ENCODE data around the gene DOC2B. TPM values are rescaled to one million over a fixed set of nuclear protein-coding genes. Genes with fewer than 3 reads are reported as not detected.

Gene DOC2B
- total RNA-seq, 4 donors from 2014 or later: 3.6 to 8.5 (median 6.7) TPM

DNA sequence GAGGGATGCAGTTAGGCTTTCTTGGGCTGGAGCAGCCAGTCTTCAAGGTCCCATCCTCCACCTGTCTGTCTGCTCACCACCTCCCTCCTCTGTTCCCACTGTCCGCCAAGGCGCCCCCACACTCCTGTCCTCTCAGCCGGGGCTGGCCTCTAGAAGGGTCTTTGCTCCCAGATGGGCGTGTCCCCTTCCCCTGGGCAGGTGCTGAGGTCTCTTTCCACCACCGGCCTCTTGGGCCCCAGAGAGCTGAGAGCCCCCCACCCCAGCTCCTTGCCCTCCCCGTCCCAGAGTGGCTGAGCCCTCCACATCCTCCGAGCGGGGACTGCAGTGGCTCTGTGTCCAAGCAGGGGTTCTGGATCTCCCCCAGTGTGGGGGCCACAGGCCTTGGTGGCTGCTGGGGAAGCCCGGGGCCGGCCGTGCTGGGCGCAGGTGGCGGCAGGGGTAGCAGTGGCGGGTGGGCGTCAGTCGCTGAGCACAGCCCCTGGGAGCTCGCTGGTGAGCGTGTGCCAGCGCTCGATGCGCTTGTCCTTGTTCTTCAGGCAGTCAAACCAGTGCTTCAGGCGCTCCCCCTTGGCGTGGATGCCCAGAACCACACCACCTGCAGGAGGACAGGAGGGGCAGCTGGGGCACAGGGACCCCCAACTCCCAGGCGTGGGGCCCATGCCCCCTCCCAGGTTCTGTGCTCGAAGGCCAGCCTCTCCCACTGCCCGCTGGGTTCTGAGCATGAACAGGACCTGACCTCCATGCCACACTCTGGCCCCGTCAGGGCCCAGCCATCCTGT is 34.3 kb downstream of the DOC2B start:
- Histone ChIP-seq H3K27ac (no peak overlapping the region), H3K4me3 (replicated peaks in 1 of 3) (no peak overlapping the region)

GRCh38 chr17:146546-146945 is 34.9 kb downstream of the DOC2B start:
- TF ChIP-seq POLR2A (IDR thresholded peaks at IDR 0.05) (no peak), CTCF (IDR thresholded peaks at IDR 0.05) (no peak)
- Histone ChIP-seq H3K4me3 (replicated peaks in 1 of 3) (no peak overlapping the region), H3K27me3 (no peaks in the 10 kb centered on the region), H3K4me1 (peaks cover 0 to 4% of the 10 kb centered on the region in 2 donors), H3K36me3 (no peaks in the 10 kb centered on the region), H3K9me3 (no peaks in the 10 kb centered on the region), H3K27ac (no peak overlapping the region)
- intact Hi-C loops (cut with DNase I): loop anchor here (5.0 kb wide), 1 partner anchor 241 kb away; no protein-coding TSS in a partner anchor
- WGBS, 2 donors: 75 to 79% methylated on average over 9 to 10 of the region's 10 CpGs
- DNase-seq: no peak

More for the DNA sequence above, 34.3 kb downstream of the DOC2B start:
- 91 to 95% methylated on average over 7 to 12 of the region's 27 CpGs for WGBS, 2 donors
- peaks cover 0 to 4% of the 10 kb centered on the region in 2 donors for H3K4me1 ChIP-seq
- intact Hi-C loops (cut with DNase I): loop anchor here (5.0 kb wide), 1 partner anchor 240 kb away; no protein-coding TSS in a partner anchor
- H3K27me3 ChIP-seq: no peaks in the 10 kb centered on the region
- no peaks in the 10 kb centered on the region for H3K36me3 ChIP-seq
- no peak for DNase-seq
- H3K9me3 ChIP-seq: no peaks in the 10 kb centered on the region
- no peak for TF ChIP-seq POLR2A (IDR thresholded peaks at IDR 0.05)
- TF ChIP-seq CTCF (IDR thresholded peaks at IDR 0.05): no peak

DNA sequence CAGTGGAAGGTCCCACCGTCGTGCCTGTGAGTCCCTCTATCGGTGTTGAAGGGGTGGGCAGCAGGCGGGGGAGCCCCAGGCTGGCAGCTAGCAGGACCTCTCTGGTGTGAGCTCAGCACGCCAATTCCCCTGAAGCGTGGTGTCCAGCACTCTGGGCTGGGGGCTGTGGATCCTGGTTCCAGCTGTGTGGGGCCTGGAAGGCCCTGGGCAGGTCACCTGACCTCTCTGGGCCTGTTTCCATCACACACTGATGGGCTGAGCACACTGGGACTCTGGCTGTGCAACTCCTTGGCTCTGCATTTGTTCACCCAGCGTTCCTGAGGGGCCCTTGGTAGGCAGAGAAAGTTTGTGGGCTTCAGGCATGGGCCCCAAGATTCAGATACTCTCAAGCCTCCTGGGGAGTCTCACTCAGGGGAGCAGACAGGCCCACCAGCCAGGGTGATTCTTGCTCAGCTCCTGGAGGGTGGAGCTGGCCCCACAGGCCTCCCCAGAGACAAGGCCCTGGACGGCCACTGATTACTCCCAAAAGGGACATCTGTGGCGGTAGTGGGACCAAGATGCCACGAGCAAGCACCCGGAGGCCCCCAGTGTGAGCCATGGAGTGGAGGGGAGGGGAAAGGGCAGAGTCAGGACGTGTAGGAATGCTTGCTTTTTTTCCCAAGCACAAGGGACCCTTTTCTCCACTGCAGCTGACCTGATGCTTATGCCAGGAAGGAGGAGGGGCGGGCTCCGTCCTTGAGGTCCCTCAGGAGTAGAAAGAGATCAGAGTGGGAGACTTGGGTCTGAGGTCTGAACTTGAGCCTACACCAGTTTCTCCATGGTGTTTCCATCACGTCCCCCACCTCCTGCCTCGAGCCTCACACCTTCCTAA is 35.5 kb downstream of the DOC2B start:
- Histone ChIP-seq H3K4me3 (replicated peaks in 1 of 3) (no peak overlapping the region), H3K27me3 (no peaks in the 10 kb centered on the region), H3K4me1 (peaks cover 0 to 4% of the 10 kb centered on the region in 2 donors), H3K9me3 (no peaks in the 10 kb centered on the region), H3K27ac (no peak overlapping the region), H3K36me3 (no peaks in the 10 kb centered on the region)
- WGBS, 2 donors: 78 to 85% methylated on average over 10 to 16 of the region's 16 CpGs
- DNase-seq: no peak
- intact Hi-C loops (cut with DNase I): loop anchor here (5.0 kb wide), 1 partner anchor 241 kb away; no protein-coding TSS in a partner anchor
- TF ChIP-seq POLR2A (IDR thresholded peaks at IDR 0.05) (no peak), CTCF (IDR thresholded peaks at IDR 0.05) (no peak)

DNA sequence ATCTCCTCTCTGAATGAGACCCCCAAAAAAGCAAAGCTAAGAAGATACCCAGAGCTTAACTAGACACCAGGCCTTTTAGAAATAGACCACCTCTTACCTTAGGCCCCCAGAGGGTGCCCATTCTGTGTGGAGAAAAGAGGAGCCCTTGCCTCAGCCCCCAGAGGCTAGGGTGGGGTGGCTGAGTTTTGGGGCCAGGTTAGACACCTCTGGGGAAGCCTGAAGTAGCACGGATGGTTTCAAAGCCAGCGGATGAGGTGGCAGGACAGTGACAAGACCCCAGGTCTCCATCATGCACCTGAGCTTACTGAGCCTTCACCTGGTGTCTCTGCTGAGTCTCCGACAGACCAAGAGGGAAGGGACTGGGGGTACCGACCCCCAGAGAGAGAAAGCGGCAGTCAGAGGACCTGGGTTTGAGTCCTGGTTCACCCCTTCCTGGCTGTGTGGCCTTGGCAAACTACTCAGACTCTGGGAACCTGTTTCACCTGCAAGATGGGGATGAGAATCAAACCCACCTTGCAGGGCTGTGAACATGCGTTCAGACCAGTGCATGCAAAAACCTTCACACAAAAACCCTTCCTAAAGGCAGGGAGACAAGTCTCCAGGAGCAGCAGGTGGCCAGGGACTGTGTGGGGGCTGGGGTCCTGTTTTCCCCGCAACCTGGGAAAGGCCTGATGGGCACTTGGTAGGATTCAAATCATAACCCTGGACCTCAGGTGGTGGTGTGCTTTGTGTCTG is 36.3 kb downstream of the DOC2B start:
- Histone ChIP-seq H3K36me3 (no peaks in the 10 kb centered on the region), H3K27me3 (no peaks in the 10 kb centered on the region), H3K4me3 (replicated peaks in 1 of 3) (no peak overlapping the region), H3K27ac (no peak overlapping the region), H3K4me1 (peaks cover 0 to 4% of the 10 kb centered on the region in 2 donors), H3K9me3 (no peaks in the 10 kb centered on the region)
- WGBS, 2 donors: 75 to 82% methylated on average over 5 to 7 of the region's 7 CpGs
- intact Hi-C loops (cut with DNase I): loop anchor here (5.0 kb wide), 1 partner anchor 242 kb away; no protein-coding TSS in a partner anchor
- no peak for DNase-seq
- TF ChIP-seq POLR2A (IDR thresholded peaks at IDR 0.05): no peak
- no peak for TF ChIP-seq CTCF (IDR thresholded peaks at IDR 0.05)

All from thyroid gland (tissue), 4 donors.